GM23338 (cell line): Measurements from ENCODE around the gene SLC2A6.

ENCODE experiments used
- CTCF ChIP-seq, 2 experiments: fragments of 200-600 bp in 1 of 2; sonication (generic) in 1 of 2; conservative IDR thresholded peaks; 2 replicates each; pipeline versions ENCODE4 v1.5.1 to v1.6.1; 2016 to 2017; ENCODE audit warnings: antibody characterized with exemption in 2 of 2, low read depth in 2 of 2, mild to moderate bottlenecking in 2 of 2, moderate library complexity in 1 of 2
- EZH2 ChIP-seq: fragments of 200-600 bp; sonication (generic); IDR thresholded peaks from one replicate; pipeline ENCODE4 v1.8.0; 2017; ENCODE audit warnings: antibody characterized with exemption, mild to moderate bottlenecking, low read depth; ENCODE audit not compliant: unreplicated experiment
- JUNB ChIP-seq: IDR thresholded peaks from one replicate; pipeline ENCODE4 v1.6.1; 2016; ENCODE audit warnings: antibody characterized with exemption; ENCODE audit not compliant: unreplicated experiment
- POLR2AphosphoS5 ChIP-seq: IDR thresholded peaks from 2 replicates; pipeline ENCODE4 v1.6.1; 2016; ENCODE audit warnings: antibody characterized with exemption, low read depth

DNA sequence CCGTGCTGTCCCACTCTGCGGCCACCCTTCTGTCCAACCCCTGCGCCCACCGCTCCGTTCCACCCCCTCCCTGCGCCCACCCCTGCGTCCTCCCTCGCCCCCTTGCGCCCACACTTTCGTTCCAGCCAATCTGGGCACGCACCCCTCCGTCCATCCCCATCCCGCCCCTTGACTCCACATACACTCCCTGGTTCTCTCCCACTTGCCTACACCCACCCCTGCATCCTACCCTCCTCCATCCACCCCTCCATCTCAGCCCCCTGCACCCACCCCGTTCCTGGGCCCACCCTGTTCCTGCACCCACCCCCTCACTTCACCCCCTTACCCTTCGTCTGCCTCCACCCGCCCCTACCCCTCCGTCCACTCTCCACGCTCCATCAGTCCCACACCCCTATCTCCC is 49.7 kb downstream of the SLC2A6 start:
- TF ChIP-seq CTCF (conservative IDR thresholded peaks at IDR 0.05; ENCODE audit: low read depth in 2 of 2) (no peak), EZH2 (no peak), POLR2AphosphoS5 (no peak), JUNB (no peak)
